HEK293T (cell line): Measurements from ENCODE around the gene MBOAT2.

ENCODE experiments used
- CTCF ChIA-PET: fragments of 350-600 bp; formaldehyde crosslinking; extraction: SDS; loops from one replicate; lab custom pipeline; 2021; ENCODE audit warnings: antibody characterized with exemption, inconsistent platforms; lab: Yijun Ruan, JAX
- POLR2A ChIA-PET: fragments of 350-600 bp; formaldehyde crosslinking; extraction: SDS; loops from one replicate; lab custom pipeline; 2020; ENCODE audit warnings: antibody characterized with exemption, inconsistent platforms; lab: Yijun Ruan, JAX
- DNase-seq: peaks from one replicate; pipeline ENCODE4 v3.0.0; 2012; ENCODE audit warnings: mixed read lengths; ENCODE audit errors: extremely low spot score
- ARNT ChIP-seq: fragments of 450-650 bp; IDR thresholded peaks from 2 replicates; pipeline ENCODE4 v1.6.1; 2017; ENCODE audit warnings: mild to moderate bottlenecking
- BHLHE40 ChIP-seq: fragments of 450-650 bp; IDR thresholded peaks from 2 replicates; pipeline ENCODE4 v1.6.1; 2016; ENCODE audit warnings: mild to moderate bottlenecking, moderate library complexity, borderline replicate concordance
- CTBP1 ChIP-seq: fragments of 450-650 bp; IDR thresholded peaks from 2 replicates; pipeline ENCODE4 v1.6.1; 2016; ENCODE audit warnings: borderline replicate concordance
- ELF4 ChIP-seq: fragments of 450-650 bp; IDR thresholded peaks from 2 replicates; pipeline ENCODE4 v1.6.1; 2017; ENCODE audit warnings: antibody characterized with exemption
- FOXA1 ChIP-seq: fragments of 450-650 bp; IDR thresholded peaks from 2 replicates; pipeline ENCODE4 v1.6.1; 2016; ENCODE audit warnings: mild to moderate bottlenecking
- FOXK2 ChIP-seq: fragments of 450-650 bp; IDR thresholded peaks from 2 replicates; pipeline ENCODE4 v1.6.1; 2016; ENCODE audit warnings: mild to moderate bottlenecking
- FOXM1 ChIP-seq: fragments of 450-650 bp; IDR thresholded peaks from 2 replicates; pipeline ENCODE4 v1.6.1; 2017; ENCODE audit warnings: mild to moderate bottlenecking, borderline replicate concordance
- HDGF ChIP-seq: fragments of 450-650 bp; IDR thresholded peaks from 2 replicates; pipeline ENCODE4 v1.6.1; 2017; ENCODE audit warnings: antibody characterized with exemption, borderline replicate concordance
- L3MBTL2 ChIP-seq: fragments of 450-650 bp; conservative IDR thresholded peaks from 2 replicates; pipeline ENCODE4 v1.6.1; 2016; ENCODE audit warnings: mild to moderate bottlenecking
- LEF1 ChIP-seq: fragments of 450-650 bp; IDR thresholded peaks from 2 replicates; pipeline ENCODE4 v1.6.1; 2017; ENCODE audit warnings: mild to moderate bottlenecking, borderline replicate concordance
- NFRKB ChIP-seq: fragments of 450-650 bp; IDR thresholded peaks from 2 replicates; pipeline ENCODE4 v1.6.1; 2016; ENCODE audit warnings: mild to moderate bottlenecking, moderate library complexity
- SP1 ChIP-seq: fragments of 450-650 bp; IDR thresholded peaks from 2 replicates; pipeline ENCODE4 v1.6.1; 2017
- SUZ12 ChIP-seq: fragments of 450-650 bp; IDR thresholded peaks from 2 replicates; pipeline ENCODE4 v1.6.1; 2016; ENCODE audit warnings: mild to moderate bottlenecking
- TARDBP ChIP-seq: fragments of 450-650 bp; IDR thresholded peaks from 2 replicates; pipeline ENCODE4 v1.6.1; 2016
- ZNF384 ChIP-seq: fragments of 450-650 bp; IDR thresholded peaks from 2 replicates; pipeline ENCODE4 v1.6.1; 2016
- TF ChIP-seq, protein P1 (sequence below): fragments of 450-650 bp; IDR thresholded peaks from 2 replicates; pipeline ENCODE4 v1.6.1; 2016

Gene MBOAT2

DNA sequence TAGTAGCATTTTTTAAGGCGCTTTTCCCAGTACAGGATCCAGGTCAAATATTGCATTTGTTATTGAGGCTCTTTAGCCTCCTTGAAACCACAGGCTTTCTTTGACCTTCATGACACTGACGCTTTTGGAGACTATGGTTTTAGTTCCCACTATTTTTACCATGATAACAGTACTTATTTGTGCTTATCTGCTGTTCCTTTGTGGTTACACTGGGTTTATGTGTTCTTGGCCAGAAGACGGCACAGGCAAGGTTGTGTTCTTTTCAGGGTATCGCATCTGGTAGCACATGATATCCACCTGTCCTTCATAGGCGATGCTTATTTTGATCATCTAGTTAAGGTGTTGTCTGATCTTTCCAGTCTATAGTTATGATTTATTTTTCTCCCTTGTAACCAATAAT, 16.8 kb upstream of the MBOAT2 start:
- CTCF ChIA-PET: no interaction called here
- POLR2A ChIA-PET: no interaction called here
- TF ChIP-seq FOXA1: no peak
- DNase-seq: no peak

DNA sequence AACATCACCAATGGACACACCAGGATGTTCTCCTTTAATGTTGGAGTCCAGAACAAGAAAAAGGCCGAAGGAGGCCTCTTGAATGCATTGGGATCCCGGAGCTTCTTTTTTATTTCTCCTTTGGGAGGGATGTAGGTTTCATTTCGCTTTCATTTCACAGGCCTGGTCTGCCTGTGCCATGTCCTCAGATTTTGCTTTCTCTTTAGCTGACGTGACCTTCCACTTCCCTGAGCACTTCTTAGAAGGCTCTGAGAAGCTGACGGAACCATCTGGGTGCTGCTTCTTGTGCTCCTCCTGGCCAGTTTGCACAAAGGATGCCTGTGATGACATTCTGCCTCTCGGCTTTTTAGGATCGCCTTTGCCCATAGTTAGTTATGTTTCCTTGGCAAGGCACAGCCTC, 15.1 kb upstream of the MBOAT2 start:
- no peak for TF ChIP-seq ARNT
- no peak for TF ChIP-seq FOXK2
- POLR2A ChIA-PET: interaction anchor here (0.7 kb wide), 1 partner anchor 14 kb away, joined by 4 read pairs; no protein-coding TSS in a partner anchor
- CTCF ChIA-PET: interaction anchor here (0.7 kb wide), 1 partner anchor 122 kb away, joined by 4 read pairs; no protein-coding TSS in a partner anchor
- no peak for DNase-seq

DNA sequence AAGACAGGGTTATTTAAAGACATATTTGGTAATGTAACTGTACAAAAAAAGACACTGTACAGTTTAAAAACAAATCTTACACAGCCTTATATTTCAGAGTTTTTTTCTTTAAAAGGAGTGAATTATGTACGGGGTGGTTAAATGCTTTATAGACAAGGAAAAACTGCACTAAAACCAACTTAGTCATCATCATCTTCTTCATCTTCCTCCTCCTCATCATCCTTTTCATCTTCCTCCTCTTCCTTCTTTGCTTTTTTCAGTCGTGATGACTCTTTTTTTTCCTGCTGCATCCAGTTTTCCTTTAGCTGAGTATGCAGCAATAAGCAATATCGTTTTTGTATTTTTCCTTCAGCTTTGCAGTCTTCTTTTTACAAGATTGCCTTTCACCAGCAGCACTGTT, 14.6 kb upstream of the MBOAT2 start:
- no peak for DNase-seq
- CTCF ChIA-PET: interaction anchor here (0.7 kb wide), 1 partner anchor 122 kb away, joined by 4 read pairs; no protein-coding TSS in a partner anchor
- POLR2A ChIA-PET: interaction anchor here (0.7 to 1.6 kb wide), 2 partner anchors 13 to 14 kb away, joined by 4 to 6 read pairs; partner anchors contain the start of gene MBOAT2
- TF ChIP-seq CTBP1: no peak
- no peak for TF ChIP-seq FOXA1
- no peak for TF ChIP-seq ARNT
- TF ChIP-seq, protein P1, sequence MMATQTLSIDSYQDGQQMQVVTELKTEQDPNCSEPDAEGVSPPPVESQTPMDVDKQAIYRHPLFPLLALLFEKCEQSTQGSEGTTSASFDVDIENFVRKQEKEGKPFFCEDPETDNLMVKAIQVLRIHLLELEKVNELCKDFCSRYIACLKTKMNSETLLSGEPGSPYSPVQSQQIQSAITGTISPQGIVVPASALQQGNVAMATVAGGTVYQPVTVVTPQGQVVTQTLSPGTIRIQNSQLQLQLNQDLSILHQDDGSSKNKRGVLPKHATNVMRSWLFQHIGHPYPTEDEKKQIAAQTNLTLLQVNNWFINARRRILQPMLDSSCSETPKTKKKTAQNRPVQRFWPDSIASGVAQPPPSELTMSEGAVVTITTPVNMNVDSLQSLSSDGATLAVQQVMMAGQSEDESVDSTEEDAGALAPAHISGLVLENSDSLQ: no peak
- TF ChIP-seq TARDBP: no peak
- no peak for TF ChIP-seq LEF1
- no peak for TF ChIP-seq HDGF
- no peak for TF ChIP-seq FOXK2
- TF ChIP-seq FOXM1: no peak
- TF ChIP-seq ELF4: no peak
- TF ChIP-seq NFRKB: no peak
- TF ChIP-seq SP1: no peak
- no peak for TF ChIP-seq BHLHE40
- TF ChIP-seq SUZ12: no peak
- no peak for TF ChIP-seq L3MBTL2
- no peak for TF ChIP-seq ZNF384

DNA sequence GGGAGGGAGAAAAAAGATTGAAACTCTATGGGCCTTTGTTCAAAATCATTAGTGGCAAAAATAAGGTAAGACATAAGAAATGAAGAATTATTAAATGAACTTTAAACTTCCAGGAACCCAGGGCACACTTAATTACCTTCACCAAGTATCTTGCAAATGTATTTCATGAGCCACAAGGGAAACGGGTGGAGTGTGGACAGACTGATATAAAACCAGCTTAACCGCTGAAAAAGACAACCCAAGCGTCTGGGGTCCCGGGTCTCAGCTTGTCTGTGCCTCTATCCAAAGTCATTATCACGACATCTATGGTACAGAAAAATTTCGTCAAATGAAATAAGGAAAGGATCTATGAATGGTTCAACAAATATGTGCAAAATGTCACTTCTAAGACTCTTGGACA, 13.9 kb upstream of the MBOAT2 start:
- ChIA-PET CTCF (no interaction called here), POLR2A (interaction anchor here (1.6 kb wide), 1 partner anchor 14 kb away, joined by 6 read pairs; the partner anchor contains the start of gene MBOAT2)
- no peak for TF ChIP-seq SP1
- no peak for TF ChIP-seq ZNF384
- no peak for TF ChIP-seq SUZ12
- DNase-seq: no peak

DNA sequence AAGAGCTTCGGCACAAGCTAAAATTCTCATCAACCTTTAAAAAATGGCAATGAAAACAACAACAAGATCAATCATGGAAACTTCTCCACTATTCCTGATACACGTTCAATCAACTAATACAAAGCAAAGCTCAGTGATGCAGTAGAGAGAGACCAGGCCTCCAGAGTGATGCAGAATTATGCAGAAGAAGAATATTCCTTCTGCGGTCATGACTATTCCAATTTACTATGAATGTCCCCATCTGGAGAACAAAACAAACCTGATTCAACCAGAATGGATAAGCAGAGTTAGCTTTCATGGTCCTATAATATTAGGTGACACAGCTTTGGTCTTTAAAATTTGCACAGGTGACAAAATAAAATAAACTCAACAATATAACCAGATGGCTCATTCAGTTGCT, 12.5 kb upstream of the MBOAT2 start:
- POLR2A ChIA-PET: no interaction called here

DNA sequence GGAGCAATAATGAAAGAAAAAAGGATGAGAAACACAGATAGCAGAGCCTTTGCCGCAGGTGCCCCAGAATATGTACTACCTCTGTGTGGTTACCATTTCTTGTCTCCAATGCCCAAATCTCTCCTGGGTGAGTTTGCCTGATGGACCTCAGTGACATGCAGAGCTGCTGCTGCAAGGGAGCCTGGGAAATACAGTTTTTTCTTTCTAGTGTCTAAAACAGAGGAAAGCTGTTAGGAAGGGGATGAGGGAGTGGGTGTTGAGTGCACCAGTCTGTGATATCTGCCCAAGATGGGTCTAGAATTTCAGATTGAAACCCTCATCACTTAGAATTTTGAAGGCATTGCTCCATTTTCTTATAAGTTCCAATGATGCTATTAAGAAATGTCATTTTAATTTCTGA, 9.9 kb upstream of the MBOAT2 start:
- no peak for DNase-seq
- CTCF ChIA-PET: no interaction called here
- POLR2A ChIA-PET: no interaction called here
- no peak for TF ChIP-seq ELF4
- no peak for TF ChIP-seq NFRKB
- TF ChIP-seq CTBP1: no peak
- TF ChIP-seq L3MBTL2: no peak
- TF ChIP-seq LEF1: no peak
- TF ChIP-seq, protein P1: no peak
- TF ChIP-seq ZNF384: no peak
- TF ChIP-seq SP1: no peak
- no peak for TF ChIP-seq ARNT
- TF ChIP-seq SUZ12: no peak

More for the DNA sequence above, 12.5 kb upstream of the MBOAT2 start:
- DNase-seq: no peak
- CTCF ChIA-PET: interaction anchor here (0.5 kb wide), 1 partner anchor 66 kb away, joined by 7 read pairs; no protein-coding TSS in a partner anchor
- no peak for TF ChIP-seq L3MBTL2
- TF ChIP-seq FOXK2: no peak
- TF ChIP-seq NFRKB: no peak
- no peak for TF ChIP-seq SUZ12
- no peak for TF ChIP-seq FOXA1
- no peak for TF ChIP-seq SP1
- no peak for TF ChIP-seq FOXM1
- TF ChIP-seq, protein P1: no peak
- no peak for TF ChIP-seq HDGF
- TF ChIP-seq ELF4: no peak
- TF ChIP-seq ARNT: no peak

DNA sequence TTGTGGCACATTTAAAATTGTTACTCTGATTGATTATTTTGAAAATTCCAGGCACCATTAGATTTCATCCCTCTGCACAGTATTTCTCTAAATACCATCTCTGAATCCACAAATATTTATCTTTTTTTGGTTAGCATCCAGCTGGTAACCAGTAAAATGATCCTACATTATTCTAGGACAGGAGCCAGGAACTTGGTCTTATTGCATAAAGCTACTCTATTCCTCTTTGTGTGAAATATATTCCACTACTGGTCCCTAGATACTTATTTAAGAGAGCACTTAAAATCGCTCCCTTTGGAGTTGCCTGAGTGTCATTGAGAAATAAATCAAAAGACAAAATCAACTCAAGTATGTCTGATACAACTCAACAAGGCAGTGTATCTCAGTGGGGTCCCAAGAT, 7.4 kb upstream of the MBOAT2 start:
- POLR2A ChIA-PET: no interaction called here
- no peak for DNase-seq

More for the DNA sequence above, 7.4 kb upstream of the MBOAT2 start:
- no peak for TF ChIP-seq NFRKB
- TF ChIP-seq, protein P1: peak; percentile 84
- CTCF ChIA-PET: no interaction called here
